ENCODE data around the gene ANKLE2. TPM values are rescaled to one million over a fixed set of nuclear protein-coding genes. Genes with fewer than 3 reads are reported as not detected.
"Not testable (repeated sequence)": the region's sequence is repeated elsewhere in the genome, so short reads cannot be mapped to it uniquely, and the experiment has no call there.

The ANKLE2 gene
- total RNA-seq, 1 donor from 2014 or later: 31.4 TPM

- DNase-seq (ENCODE audit: low spot score): no peak
- intact Hi-C loops (cut with DNase I): no loop called here
Observed at GRCh38 chr12:132781938-132782337, 20.3 kb upstream of the ANKLE2 start.

- intact Hi-C loops (cut with DNase I): no loop called here
- DNase-seq (ENCODE audit: low spot score): no peak
Observed at GRCh38 chr12:132779781-132780353, 18.2 kb upstream of the ANKLE2 start.

DNA sequence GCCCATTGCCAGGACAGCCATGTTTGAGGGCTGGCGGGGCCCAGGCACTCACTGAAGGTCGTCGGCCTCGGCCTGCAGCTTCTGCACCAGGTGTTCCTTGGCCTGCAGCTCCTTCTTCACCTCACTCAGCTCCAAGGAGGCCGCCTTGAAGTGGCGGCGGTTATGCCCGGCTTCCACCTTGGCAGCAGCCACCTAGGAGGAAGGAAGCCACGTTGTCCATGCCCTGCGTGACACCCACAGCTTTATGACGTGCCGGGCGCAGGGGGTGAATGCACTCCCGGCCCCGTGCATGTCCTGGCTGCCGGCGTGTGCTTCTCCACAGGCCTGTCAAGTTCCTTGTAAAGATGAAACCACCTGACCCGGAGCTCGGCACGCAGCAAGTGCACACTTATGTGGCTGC lies 16.0 kb upstream of the ANKLE2 start:
- DNase-seq (ENCODE audit: low spot score): no peak
- intact Hi-C loops (cut with DNase I): no loop called here

GRCh38 chr12:132776816-132777568 lies 15.4 kb upstream of the ANKLE2 start:
- intact Hi-C loops (cut with DNase I): no loop called here
- DNase-seq (ENCODE audit: low spot score): no peak

DNA sequence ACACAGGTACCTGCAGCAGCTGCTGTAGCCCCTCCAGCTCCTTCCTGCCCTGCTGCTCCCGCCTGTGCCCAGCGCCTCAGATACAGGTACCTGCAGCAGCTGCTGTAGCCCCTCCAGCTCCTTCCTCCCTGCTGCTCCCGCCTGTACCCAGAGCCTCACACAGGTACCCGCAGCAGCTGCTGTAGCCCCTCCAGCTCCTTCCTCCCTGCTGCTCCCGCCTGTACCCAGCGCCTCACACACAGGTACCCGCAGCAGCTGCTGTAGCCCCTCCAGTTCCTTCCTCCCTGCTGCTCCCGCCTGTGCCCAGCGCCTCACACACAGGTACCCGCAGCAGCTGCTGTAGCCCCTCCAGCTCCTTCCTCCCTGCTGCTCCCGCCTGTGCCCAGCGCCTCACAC lies 14.6 kb upstream of the ANKLE2 start:
- DNase-seq (ENCODE audit: low spot score); intact Hi-C loops (cut with DNase I): not testable (repeated sequence)

GRCh38 chr12:132775502-132776229 lies 14.0 kb upstream of the ANKLE2 start:
- intact Hi-C loops (cut with DNase I): no loop called here
- DNase-seq (ENCODE audit: low spot score): no peak

DNA sequence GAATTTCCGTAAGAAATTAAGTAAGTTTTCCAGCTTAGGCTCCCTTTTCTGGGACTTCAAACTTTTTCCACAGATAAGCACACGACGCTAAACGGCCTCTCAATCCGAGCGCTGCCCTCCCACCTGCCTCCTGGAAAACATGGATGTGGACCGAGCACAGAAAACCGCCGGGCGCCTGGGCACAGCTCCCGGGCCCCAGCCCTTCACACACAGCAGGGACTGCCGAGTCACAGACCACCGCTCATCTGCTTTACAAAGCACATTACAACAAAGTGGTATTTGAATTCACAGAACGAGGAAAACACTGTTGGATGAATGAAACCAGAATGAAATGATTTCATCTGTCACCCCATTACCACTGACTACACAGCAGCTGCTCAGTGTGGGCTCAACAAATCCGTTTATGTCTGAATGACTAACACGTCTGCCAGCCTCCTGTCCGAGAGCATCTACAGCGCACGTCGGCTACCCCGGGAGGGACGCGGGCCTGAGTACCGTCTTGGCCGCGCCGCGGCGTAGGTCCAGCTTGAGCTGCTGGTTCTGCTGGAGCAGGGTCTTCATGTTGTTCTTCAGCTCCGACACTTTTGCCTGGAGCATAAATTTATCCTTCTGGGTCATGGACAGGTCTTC lies 13.1 kb upstream of the ANKLE2 start:
- intact Hi-C loops (cut with DNase I): no loop called here
- no peak for DNase-seq (ENCODE audit: low spot score)

GRCh38 chr12:132774159-132774558 lies 12.5 kb upstream of the ANKLE2 start:
- DNase-seq (ENCODE audit: low spot score): no peak
- intact Hi-C loops (cut with DNase I): no loop called here

GRCh38 chr12:132773077-132773955 lies 11.7 kb upstream of the ANKLE2 start:
- intact Hi-C loops (cut with DNase I): no loop called here
- no peak for DNase-seq (ENCODE audit: low spot score)

DNA sequence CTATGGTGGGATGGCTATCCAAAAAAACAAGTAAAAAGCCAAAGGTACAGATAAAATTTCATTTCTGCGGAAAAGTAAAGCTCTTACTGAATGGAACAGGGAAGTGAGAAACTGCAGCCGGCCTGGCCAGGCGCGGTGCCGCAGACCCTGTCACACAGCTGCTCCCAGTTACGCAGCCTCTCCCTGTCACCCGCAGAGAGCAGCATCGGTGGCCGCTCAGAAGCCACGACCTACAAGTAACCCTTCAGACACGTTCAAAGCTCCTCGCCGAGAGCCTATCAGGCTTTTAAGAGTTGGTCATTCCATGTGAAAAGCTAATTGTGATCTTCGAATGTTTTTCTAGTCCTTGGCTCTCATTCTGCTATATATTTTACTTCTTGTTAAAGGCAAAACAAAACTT lies 11.0 kb upstream of the ANKLE2 start:
- intact Hi-C loops (cut with DNase I): no loop called here
- DNase-seq (ENCODE audit: low spot score): no peak

DNA sequence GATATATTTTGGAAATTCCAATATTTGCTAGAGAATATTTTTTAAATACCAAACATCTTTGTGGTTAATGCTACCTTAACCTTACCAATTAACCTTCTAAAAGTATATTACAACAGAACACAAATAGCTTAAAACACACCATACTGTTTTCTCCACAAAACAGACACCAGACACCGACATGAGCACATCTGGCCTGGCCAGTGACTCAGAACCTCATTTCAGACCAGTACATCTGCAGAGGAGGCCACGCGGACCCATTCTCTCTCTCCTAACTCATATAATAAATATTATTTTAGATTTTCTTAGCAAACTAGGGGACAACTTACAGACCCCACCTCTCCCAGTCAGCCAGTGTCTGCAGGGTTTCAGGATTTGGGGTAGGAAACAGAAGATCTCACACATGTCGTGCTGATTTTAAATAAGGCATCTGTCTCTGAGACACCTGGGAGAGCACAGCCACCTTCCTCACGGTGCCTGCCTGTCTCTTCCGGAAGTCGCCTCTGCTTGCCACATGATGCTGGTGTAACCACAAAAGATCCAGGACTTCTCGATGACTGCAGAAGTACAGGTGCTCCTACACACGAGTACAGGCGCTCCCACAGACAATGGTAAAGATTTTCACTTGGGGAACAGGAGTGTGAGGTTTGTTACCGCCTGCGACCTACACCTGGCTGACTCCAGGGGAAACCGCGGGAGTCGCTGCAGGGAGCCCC lies 9.7 kb upstream of the ANKLE2 start:
- intact Hi-C loops (cut with DNase I): no loop called here
- DNase-seq (ENCODE audit: low spot score): no peak

DNA sequence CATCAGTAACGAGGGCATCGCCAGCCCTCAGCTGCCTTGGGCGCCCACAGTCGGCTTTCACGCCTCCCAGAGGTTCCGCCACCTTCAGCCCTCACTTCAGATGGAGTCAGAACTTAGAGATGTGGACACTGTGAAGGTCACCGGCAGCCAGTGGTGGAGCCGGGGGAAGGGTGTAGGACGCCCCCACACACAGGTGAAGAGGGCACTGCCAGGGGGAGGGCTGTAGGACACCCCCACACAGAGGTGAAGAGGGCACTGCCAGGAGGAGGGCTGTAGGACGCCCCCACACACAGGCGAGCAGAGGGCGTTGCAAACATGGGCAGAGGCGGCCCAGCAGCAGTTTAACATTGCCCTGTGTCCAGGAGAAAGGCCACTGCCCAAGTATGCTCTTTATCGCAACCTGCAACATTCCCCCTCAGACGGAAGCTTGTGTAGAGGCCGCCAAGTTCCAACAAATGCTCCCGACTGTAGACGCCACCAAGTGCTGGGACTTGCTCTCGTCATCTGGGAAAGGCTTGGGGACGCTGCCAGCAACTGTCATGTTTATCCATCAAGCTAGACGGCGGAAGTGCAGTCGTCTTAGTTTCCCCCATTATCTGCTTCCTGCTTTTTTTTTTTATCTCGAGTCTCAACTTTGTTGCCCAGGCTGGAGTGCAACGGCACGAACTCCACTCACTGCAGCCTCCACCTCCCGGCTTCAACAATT lies 4.9 kb upstream of the ANKLE2 start:
- DNase-seq (ENCODE audit: low spot score): peak; percentile 87
- intact Hi-C loops (cut with DNase I): loop anchor here (5.0 kb wide), 1 partner anchor 61 kb away; the partner anchor contains the start of gene GOLGA3

- no peak for DNase-seq (ENCODE audit: low spot score)
- intact Hi-C loops (cut with DNase I): loop anchor here (5.0 kb wide), 1 partner anchor 62 kb away; the partner anchor contains the start of gene GOLGA3
Observed at GRCh38 chr12:132765361-132765760, 3.7 kb upstream of the ANKLE2 start.

GRCh38 chr12:132764231-132764630 lies 2.6 kb upstream of the ANKLE2 start:
- intact Hi-C loops (cut with DNase I): loop anchor here (5.0 kb wide), 2 partner anchors 77 to 123 kb away; partner anchors contain the start of genes CHFR, POLE and PXMP2
- no peak for DNase-seq (ENCODE audit: low spot score)

GRCh38 chr12:132761921-132762583 lies 420 bp upstream of the ANKLE2 start:
- peak; percentile 94 for DNase-seq (ENCODE audit: low spot score)
- intact Hi-C loops (cut with DNase I): loop anchor here (5.0 kb wide), 2 partner anchors 75 to 125 kb away; partner anchors contain the start of genes CHFR, POLE and PXMP2

DNA sequence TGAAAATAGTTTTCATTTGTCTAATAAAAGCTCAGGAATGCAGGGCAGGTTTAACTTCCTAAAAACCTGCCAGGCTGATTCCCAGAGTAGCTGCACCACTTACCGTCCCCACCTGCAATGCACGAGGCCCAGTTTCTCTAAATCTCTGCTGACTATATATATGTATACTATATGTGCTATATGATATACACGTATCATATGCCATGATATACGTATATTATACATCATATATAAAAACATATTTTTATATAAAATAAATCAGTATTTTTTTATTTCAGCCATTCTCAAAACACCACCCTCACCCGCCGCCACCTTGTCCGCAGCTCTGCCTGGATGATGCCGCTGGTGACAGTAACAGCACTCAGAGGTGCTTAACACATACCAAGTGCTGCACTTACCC lies 2.3 kb downstream of the ANKLE2 start:
- no peak for DNase-seq (ENCODE audit: low spot score)
- intact Hi-C loops (cut with DNase I): no loop called here

DNA sequence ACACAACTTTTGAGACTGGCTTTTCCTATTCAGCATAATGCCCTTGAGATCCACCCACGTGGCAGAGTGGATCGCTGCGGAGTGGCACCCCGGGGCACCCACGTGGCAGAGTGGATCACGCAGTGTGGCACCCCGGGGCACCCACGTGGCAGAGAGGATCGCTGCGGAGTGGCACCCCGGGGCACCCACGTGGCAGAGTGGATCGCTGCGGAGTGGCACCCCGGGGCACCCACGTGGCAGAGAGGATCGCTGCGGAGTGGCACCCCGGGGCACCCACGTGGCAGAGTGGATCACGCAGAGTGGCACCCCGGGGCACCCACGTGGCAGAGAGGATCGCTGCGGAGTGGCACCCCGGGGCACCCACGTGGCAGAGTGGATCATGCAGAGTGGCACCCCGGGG lies 2.8 kb downstream of the ANKLE2 start:
- not testable (repeated sequence) for DNase-seq (ENCODE audit: low spot score)

More for the DNA sequence above, 2.8 kb downstream of the ANKLE2 start:
- intact Hi-C loops (cut with DNase I): not testable (repeated sequence)
